Ramos (cell line): ENCODE measurements around the gene TOM1L2.

ENCODE experiments used
- in situ Hi-C: fragments of 300-500 bp; cut with MboI; formaldehyde crosslinking; loops from one replicate; pipeline ENCODE4 v1.14.3; 2022; ENCODE audit warnings: low sequenced_read_pairs; ENCODE audit not compliant: unreplicated experiment

The TOM1L2 gene

GRCh38 chr17:17800504-17801021 lies 171.6 kb downstream of the TOM1L2 start:
- in situ Hi-C loops, result no loop called here

- in situ Hi-C loops, result no loop called here
These were observed 173.5 kb downstream of the TOM1L2 start for GRCh38 chr17:17798573-17799255.

- in situ Hi-C loops, result no loop called here
These were observed 174.1 kb downstream of the TOM1L2 start for GRCh38 chr17:17798010-17798556.

GRCh38 chr17:17797119-17797809 lies 174.9 kb downstream of the TOM1L2 start:
- in situ Hi-C loops, result no loop called here

GRCh38 chr17:17796787-17797061 lies 175.5 kb downstream of the TOM1L2 start:
- in situ Hi-C loops, result no loop called here

GRCh38 chr17:17795946-17796786 lies 176.0 kb downstream of the TOM1L2 start:
- in situ Hi-C loops, result no loop called here

- in situ Hi-C loops, result no loop called here
These were observed 176.9 kb downstream of the TOM1L2 start for GRCh38 chr17:17795296-17795695.

GRCh38 chr17:17794382-17794781 lies 177.8 kb downstream of the TOM1L2 start:
- in situ Hi-C loops, result no loop called here
